ENCODE results near the gene FSTL5. TPM values are rescaled to one million over a fixed set of nuclear protein-coding genes. Genes with fewer than 3 reads are reported as not detected.

FSTL5 gene
- total and polyA plus RNA-seq, 2 of the 8 experiments (the other 6 are each of a cell fraction or from before 2014, with no cell fraction given), result 0.09 to 0.32 TPM

DNA sequence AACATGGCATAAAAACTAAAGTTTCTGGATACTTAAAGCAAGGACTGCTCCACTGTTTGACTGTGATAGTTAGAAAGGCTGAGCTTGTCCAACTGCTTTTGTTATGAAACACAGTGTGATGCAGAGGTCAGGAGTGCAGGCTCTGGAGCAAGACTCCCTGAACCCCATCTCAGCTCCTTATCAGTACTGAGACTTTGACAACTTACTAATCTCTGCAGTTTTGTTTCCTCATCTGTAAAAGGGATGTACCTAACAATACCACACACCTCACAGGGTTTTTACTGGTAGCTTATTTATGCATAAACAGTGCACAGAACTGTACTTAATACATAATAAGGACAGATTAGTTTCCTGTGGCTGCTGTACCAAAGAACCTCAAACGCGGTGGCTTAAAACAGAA is 804.3 kb downstream of the FSTL5 start:
- FAIRE-seq (no peak), DNase-seq (ENCODE audit: low read depth in 1 of 2, low spot score in 2 of 2) (no peak)
- Histone ChIP-seq H4K8ac (ENCODE audit: extremely low read depth, insufficient read depth, low read length) (no peak overlapping the region), H2BK20ac (ENCODE audit: low read length) (no peak overlapping the region), H4K20me1 (replicated peaks in 1 of 2; ENCODE audit: control insufficient read depth in 1 of 2, insufficient read depth in 2 of 2, low read length in 2 of 2) (no peaks in the 10 kb centered on the region), H3K4ac (replicated peaks; ENCODE audit: insufficient read length, low read depth, low read length) (no peak overlapping the region), H3K4me3 (ENCODE audit: extremely low read depth in 1 of 4, insufficient read depth in 2 of 4, low read depth in 3 of 4, low read length in 4 of 4) (no peak overlapping the region), H2AK5ac (ENCODE audit: low read depth, low read length) (no peak overlapping the region), H3K18ac (ENCODE audit: extremely low read depth, low read length) (no peak overlapping the region), H2BK15ac (ENCODE audit: low read length) (no peak overlapping the region), H4K5ac (ENCODE audit: insufficient read length, low read depth, low read length) (no peak overlapping the region), H3K14ac (ENCODE audit: insufficient read length) (no peak overlapping the region), H3K27me3 (replicated peaks in 1 of 4; ENCODE audit: control insufficient read depth in 3 of 4, extremely low read depth in 1 of 4, insufficient read depth in 3 of 4, low read length in 3 of 4) (no peaks in the 10 kb centered on the region), H3K79me2 (ENCODE audit: control insufficient read depth in 1 of 2, insufficient read depth in 2 of 2, low read length in 2 of 2) (no peaks in the 10 kb centered on the region), H3K56ac (replicated peaks; ENCODE audit: insufficient read length, low read depth, low read length) (no peak overlapping the region), H3K79me1 (ENCODE audit: low read depth, low read length) (no peaks in the 10 kb centered on the region), H2BK5ac (ENCODE audit: low read depth, low read length) (no peak overlapping the region), H3K27ac (ENCODE audit: low read depth, low read length) (no peak overlapping the region), H4K91ac (replicated peaks; ENCODE audit: insufficient read length, low read length) (no peak overlapping the region), H3K4me2 (ENCODE audit: insufficient read depth in 1 of 2, low read depth in 2 of 2, low read length in 2 of 2) (no peak overlapping the region), H2AFZ (ENCODE audit: low read length) (no peak overlapping the region), H3K23me2 (ENCODE audit: low read depth, low read length) (no peaks in the 10 kb centered on the region), H3K23ac (ENCODE audit: insufficient read length) (no peak overlapping the region), H3K36me3 (ENCODE audit: control insufficient read depth in 2 of 4, insufficient read depth in 4 of 4, low read length in 3 of 4) (no peaks in the 10 kb centered on the region), H3K4me1 (replicated peaks in 1 of 4; ENCODE audit: control insufficient read depth in 3 of 4, insufficient read depth in 4 of 4, low read length in 3 of 4) (no peaks in the 10 kb centered on the region), H2BK120ac (replicated peaks; ENCODE audit: low read depth, low read length) (no peak overlapping the region), H2BK12ac (ENCODE audit: low read depth, low read length) (no peak overlapping the region), H3K9ac (replicated peaks in 1 of 4; ENCODE audit: extremely low read depth in 1 of 4, low read depth in 3 of 4, low read length in 3 of 4) (no peak overlapping the region), H3K9me3 (ENCODE audit: insufficient read depth in 2 of 2, low read depth in 1 of 2, low read length in 1 of 2) (no peaks in the 10 kb centered on the region)
- no peak for TF ChIP-seq GTF2F1 (IDR thresholded peaks at IDR 0.05; ENCODE audit: borderline replicate concordance, low read depth, low read length)
- TF ChIP-seq, protein P1, sequence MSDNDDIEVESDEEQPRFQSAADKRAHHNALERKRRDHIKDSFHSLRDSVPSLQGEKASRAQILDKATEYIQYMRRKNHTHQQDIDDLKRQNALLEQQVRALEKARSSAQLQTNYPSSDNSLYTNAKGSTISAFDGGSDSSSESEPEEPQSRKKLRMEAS (IDR thresholded peaks at IDR 0.05), result no peak
- no peak for TF ChIP-seq MAFK (IDR thresholded peaks at IDR 0.05; ENCODE audit: low read depth, low read length)
- TF ChIP-seq SP1 (IDR thresholded peaks at IDR 0.05; ENCODE audit: low read depth, low read length), result no peak
- WGBS, 2 experiments (ENCODE audit: extremely low coverage in 1 of 2, insufficient coverage in 1 of 2, insufficient read length in 1 of 2, insufficient replicate concordance in 2 of 2, low coverage in 1 of 2, low lambda C conversion rate in 2 of 2, missing lambda C conversion rate in 1 of 2), result 96% methylated on average over 2 of the region's 2 CpGs; no CpG with 5 or more reads in 1 of the 2 experiments
- ChIA-PET POLR2A (ENCODE audit: partially characterized antibody) (no interaction called here), CTCF (ENCODE audit: partially characterized antibody) (no interaction called here)

Measured in H1 (cell line).